HG03060 (cell line): Measurements from ENCODE around the gene TFDP2.
"Not testable (repeated sequence)": the region's sequence is repeated elsewhere in the genome, so short reads cannot be mapped to it uniquely, and the experiment has no call there.

ENCODE experiments used
- ATAC-seq: cut with Tn5 transposase; IDR thresholded peaks from one replicate; pipeline ENCODE4 v1.9.1; 2021; ENCODE audit warnings: low read depth, moderate number of reproducible peaks; ENCODE audit not compliant: unreplicated experiment

Gene TFDP2

DNA sequence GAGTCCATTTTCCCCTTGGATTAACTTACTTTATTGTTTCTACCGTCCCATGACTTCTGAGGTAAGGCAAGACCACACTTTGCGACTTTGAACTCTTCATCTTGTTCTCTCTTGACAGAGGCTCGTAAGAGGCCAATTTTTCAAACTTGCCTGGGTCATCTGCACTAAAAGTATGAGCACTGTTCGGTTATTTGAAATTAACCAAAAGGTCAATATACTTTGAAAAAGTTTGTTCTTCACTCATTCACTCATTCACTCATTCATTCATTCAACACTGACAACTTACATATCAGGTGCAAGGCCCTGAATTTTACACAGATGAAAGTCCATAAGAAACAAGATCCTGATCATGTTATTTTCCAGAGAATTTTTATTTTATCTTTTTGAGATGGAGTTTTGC lies 215.0 kb downstream of the TFDP2 start:
- ATAC-seq: no peak

DNA sequence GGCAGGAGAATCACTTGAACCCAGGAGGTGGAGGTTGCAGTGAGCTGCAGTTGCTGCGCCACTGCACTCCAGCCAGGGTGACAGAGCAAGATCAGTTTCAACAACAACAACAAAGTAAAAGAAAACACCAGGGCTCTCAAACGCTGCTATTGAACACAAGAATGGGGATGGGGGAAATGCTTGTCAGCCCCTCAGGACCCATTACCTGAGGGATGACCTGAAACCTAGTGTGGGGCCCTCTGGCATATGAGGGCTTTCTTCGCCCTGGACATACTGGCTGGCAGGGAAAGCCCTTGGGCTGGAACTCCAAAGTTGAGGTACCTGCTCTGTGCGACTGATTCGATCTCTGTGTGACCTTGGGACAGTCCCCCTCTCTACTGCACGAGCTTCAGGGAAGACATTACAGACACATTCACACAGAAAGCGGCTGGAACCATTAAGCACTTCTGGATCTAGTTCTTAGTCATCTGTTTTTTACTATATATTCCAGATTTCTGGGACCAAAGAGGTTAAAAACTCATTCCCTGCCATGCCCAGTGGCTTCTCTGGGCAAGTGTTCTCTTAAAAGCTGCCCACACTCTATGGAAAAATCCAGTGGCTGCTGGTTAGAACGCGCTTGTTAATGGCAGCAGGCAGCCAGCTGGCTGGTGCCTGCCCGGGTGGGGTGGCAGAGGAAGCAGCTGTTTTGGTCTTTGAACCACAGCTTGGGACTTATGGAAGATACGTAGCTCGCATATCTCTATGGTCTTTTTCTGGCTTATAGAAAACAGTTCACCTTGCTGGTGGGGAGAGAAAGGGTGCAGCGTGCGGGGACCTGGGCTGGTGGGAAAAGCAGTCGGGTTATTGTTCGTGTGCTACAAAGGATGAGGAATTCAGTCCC lies 215.7 kb downstream of the TFDP2 start:
- ATAC-seq: no peak

DNA sequence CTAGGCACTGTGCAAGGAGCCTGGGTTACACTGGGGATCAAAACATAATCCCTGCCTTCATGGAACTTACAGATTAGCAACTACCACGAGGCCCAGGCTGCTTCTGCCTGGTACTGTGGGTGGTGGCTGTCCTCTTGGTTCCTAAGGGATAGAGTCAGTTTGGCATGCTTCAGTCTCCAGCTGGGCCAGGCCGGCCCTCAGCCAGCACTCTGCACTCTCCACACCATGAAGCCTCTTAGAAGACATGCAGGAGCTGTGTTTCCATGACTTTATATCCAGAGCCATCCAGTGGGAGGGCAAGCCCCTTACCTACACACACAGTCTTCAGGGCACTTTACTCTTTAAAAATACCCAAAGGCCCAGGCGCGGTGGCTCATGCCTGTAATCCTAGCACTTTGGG lies 218.5 kb downstream of the TFDP2 start:
- no peak for ATAC-seq

DNA sequence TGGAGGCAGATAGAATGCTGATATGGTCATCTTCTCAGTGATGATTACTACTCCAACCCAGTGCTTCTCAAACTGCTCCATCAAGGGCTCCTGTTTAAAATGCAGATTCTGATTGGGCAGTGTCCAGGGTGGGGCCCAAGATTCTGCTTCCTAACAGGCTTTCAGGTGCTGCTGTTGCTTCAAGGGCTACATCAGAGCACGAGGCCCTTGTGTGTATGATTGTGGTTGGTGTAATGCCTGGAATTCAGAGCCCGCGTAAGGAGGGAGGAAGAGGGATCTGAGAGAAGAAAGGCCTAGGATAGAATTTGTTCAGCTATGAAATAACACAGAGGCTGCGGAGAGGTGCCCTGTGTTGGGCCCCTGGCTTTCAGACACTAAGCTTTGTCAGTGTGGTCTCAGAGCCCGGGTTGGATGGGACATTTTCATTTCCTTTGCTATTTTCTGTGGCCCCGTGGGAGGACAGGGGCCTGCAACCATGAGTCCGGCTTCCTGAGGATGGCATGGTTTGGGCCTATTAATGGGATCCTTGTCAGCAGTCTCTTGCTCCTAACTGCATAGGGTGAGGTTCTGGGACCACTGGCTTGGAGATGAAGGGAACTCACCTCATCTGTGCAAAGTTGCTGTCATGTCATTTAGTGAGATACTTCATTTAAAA lies 219.9 kb downstream of the TFDP2 start:
- no peak for ATAC-seq

DNA sequence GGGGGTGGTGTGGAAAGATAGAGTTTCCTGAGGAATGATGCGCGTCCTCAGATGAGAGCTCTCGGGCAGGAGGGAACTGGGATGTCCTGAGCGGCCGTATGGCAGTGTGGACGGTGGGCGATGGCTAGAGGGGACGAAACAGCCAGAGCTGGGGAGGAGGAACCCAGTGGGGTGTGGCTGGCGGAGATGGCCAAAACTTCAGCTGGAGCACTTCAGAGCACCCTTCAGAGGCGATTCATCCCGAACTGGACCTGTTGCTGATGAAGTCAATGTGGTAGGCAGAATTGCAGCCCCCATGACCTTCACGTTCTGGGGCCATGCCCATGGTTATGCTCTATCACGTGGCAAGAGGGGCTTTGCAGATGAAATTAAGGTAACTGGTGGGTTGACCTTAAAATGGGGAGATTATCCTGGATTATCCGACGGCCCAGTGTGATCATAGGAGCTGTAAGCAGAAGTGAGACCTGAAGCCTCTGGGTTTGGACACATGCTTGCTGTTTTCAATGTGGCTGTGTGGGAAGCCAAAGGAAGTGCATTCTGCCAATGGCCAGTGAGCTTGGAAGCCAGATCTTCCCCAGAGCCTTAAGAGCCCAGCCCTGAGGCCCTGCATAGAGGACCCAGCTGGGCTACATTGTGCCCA lies 220.6 kb downstream of the TFDP2 start:
- no peak for ATAC-seq

DNA sequence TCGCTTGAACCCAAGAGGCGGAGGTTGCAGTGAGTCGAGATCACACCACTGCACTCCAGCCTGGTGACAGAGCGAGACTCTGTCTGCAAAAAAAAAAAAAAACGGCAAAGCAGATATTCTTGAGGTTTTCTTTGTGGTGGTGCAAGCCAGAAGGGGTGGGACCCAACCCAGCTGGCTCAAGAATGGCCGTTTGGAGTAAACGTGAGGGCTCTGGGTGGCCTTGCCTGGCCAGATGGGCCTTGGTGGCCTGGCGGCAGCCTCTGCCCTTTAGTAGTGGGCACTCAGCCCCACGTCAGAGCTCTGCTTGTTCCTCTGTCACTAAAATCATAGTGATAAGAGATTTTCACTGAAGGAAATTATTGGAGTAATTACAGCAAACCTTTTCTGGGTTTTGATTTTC lies 222.4 kb downstream of the TFDP2 start:
- ATAC-seq: no peak

DNA sequence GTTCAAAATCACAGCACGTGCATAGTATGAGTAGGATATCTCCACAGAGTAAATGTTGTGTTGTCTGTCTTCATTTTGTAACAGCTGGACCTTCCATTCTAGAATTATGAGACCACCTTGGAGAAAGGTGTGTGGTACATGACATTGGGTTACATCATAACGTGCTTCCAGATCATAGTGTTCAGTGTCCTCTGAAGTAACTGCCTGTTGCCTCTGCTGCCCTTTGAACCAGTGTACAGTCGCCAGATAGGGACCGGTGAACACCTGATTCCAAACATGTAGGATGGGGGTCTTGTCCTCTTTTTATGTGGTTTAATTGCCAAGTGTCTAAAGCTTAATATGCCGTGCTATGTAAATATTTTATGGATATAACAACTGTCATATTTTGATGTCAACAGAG lies 223.7 kb downstream of the TFDP2 start:
- ATAC-seq: not testable (repeated sequence)

DNA sequence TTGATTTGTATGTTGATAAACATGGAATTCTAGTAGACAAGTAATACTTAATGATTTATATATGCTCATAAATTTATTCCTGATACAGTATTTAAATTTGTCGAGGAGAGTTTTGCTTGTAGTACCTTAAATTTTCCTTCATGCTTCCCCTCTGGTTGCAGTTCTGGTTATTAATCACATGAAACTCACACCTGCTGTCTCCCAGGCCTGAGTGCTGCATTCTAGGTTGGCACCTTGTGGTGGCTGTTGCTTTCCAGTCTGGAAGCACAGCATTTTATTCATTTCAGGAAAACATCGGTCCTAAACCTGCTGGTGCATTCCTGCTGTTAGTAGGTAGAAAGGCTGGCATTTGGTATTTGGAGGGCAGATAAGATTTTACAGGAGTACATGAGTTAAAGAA lies 228.0 kb downstream of the TFDP2 start:
- ATAC-seq: no peak

DNA sequence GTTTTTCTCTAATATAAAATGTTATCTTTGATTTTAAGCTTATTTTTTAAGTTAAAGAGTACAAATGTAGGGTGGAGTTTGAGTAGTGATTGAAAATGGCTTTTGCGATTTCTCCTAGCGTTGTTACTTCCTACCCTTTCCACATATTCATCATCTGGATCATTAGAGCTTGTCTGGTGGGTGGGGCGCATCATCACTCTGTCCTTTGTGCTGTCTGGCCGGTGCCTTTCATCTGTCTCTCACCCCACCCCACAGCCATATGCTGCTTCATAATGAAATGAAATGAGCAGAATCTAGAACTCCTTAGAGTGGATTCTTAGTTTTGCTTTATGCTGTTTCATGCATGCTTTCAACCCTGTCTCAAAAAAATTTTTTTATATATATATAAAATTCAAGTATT lies 228.6 kb downstream of the TFDP2 start:
- ATAC-seq: no peak

DNA sequence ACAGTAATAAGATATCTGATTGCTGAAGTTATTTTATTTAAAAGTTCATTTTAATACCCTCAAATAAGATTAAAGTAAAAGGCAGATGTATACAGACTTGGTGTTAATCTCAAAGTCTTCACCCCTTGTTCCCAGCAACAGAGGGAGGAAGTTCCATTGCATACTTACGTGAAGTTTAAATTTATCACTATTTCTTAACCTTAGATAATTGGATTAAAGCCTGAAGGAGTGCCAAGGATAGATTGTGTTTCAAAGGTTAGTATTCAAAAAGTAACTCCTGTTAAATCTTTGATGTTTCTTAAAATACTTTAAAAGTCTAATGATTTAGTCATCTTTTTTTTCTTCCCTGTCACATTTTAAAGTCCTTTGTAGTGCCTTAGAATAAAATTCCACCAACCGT lies 233.6 kb downstream of the TFDP2 start:
- no peak for ATAC-seq

DNA sequence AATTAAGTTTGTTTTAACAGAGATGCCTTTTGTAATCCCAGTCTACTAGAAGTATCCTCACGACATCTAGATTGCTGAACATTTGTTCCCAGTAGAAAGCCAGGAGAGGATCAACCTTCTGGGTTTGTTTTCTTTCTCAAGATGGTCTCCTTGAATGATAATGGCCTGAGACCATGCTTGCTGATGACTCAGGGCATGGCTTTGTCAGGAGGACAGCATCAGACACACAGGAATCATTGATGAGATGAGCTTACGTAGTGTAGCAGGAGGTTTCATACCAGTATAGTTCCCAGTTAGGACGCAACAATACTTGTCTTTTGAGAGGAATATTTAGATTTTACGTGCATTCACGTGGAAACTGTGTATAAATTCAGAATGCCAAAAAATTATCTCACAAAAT lies 234.3 kb downstream of the TFDP2 start:
- ATAC-seq: no peak

DNA sequence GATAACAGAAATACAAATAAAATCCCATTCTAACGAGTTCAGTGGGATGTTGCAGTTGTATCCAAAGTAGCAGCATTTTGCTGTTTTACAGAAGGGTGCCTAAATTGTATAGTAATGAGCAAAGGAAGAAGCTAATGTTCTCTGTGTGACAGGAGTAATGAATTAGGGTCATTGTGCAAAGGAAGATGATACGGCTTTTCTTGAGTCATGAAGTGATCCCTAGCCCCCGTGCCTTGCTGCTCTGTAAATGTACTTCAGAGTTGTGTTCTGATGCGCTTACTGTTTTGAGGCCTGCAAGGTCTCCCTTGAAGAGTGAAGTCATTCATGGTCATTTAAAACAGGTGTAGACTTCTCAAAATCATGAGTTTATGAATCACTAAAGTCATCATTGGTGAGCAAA lies 235.0 kb downstream of the TFDP2 start:
- no peak for ATAC-seq

DNA sequence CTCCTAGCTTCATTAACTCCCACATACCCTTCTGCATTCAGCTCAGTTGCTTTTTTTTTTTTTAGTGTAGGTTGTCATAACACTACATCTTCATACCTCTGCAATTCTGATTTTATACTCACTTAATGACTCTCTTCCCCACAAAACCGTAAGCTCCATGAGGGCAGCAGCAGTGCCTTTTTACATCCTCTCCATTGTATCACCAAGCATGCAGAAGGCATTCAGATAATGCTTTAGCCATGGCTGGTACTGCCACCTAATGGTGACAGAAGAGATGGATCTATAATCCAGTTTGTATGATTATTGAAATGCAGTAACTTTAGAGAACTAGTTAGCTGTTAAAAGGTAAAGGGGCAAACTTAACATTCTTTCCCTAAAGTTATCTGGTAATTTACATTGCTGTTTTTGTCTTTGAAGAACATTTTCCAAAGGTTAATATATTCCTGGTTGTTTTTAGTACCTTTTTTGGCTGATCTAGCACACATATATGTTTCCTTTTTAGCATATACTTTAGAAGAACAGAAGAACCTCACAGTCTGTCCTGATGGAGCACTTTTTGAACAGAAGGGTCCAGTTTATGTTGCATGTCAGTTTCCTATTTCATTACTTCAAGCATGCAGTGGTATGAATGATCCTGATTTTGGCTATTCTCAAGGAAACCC lies 236.1 kb downstream of the TFDP2 start:
- ATAC-seq: no peak

DNA sequence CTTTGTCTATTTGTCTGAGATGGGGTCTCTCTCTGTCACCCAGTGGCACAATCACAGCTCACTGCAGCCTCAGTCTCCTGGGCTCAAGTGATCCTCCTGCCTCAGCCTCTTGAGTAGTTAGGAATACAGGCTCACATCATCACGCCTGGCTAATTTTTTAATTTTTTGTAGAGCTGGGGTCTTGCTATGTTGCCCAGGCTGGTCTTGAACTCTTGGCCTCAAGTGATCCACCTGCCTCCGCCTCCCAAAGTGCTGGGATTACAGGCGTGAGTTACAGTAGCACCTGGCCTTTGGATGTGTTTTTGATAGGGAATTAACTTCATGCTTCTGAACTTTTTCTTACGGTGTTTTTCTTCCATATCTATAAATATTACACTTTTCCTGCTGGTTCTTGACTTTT lies 239.4 kb downstream of the TFDP2 start:
- not testable (repeated sequence) for ATAC-seq

DNA sequence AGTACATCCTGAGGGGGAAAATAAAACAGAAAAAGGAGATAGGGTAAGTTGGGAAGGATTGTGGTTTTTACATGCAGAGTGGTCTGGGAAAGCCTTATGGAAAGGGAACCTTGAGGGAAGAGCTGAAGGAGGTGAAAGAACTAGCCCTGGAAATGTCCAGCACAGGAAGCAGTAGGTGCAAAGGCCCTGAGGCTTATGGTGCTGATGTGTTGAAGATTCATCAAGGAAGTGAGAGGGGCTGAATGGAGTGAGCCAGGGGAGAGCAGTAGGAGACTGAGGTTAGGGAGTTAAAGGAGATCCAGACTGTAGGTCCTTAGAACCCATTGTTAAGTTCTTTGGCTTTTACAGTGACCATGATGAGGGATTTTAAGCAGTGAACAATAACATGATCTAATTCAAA lies 239.9 kb downstream of the TFDP2 start:
- no peak for ATAC-seq

DNA sequence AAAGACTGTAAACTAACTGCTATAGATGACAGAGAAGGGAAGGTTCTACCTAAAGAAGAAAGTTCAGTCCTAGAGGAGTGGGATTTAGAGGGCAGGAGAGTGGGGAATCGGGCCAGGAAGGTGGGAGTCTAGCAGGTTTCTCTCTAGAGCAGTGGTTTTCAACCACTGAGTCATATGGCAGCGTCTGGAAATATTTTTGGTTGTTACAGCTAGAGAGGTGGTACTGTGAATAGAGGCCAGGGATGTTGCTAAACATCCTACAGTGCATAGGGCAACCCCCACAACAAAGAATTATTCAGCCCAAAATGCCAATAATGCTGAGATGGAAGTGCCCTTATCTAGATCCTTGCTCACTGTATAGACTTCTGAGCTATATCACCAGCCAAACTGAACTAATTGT lies 244.2 kb downstream of the TFDP2 start:
- ATAC-seq: no peak

DNA sequence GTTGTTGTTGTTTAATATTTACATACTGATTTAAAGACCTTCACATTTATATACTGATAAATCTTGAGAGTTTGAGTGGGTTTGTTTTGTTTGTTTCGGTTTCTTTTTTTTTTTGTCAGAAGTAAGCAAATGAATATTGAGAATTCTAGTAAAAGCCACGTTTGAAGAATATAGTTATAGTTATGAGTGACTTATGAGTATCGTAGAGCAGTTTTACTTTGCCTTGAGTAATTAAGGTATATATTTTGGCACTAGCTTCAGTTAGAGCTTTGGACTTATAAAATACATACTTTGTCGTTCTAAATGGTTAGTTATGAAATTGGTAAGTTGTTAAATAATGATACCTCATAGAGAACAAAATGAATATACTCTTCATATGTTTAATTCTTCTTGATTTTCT lies 245.1 kb downstream of the TFDP2 start:
- ATAC-seq: no peak

DNA sequence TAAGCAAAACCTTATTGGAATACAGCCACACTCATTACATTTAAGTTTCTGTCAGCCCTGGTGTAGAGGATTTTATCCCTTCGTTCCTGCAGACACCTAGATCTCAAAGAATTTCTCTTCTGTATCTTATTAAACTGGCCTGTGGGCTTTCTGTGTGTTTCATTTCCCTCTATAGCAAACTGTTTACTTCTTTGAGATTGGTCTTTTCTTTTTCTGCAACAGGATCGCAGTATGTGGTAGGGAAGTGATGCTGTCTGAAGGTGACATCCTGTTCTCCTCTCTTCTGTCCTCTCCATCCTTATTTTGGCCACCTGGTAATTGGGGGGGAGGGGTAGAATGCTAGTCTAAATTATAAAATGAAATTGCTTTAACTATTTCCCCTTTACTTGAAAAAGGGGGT lies 247.4 kb downstream of the TFDP2 start:
- ATAC-seq: no peak

DNA sequence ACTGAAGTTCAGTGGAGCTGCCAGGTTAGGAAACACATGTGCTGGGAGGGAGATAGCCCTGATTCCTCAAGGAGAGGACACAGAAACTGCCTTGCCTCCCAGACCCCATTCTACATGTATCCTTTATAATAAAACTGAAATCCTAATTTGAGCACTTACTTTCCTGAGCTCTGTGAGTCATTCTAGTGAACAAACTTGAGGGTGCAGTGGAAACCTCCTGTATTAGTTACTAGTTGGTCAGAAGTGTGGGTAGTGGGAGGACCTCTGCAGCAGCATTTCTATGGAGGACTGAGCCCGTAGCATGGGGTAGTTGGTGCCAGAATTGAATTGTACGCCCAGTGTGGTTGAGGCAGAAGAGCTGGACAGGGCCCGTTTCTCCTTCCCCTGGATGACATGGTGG lies 249.0 kb downstream of the TFDP2 start:
- ATAC-seq: no peak

DNA sequence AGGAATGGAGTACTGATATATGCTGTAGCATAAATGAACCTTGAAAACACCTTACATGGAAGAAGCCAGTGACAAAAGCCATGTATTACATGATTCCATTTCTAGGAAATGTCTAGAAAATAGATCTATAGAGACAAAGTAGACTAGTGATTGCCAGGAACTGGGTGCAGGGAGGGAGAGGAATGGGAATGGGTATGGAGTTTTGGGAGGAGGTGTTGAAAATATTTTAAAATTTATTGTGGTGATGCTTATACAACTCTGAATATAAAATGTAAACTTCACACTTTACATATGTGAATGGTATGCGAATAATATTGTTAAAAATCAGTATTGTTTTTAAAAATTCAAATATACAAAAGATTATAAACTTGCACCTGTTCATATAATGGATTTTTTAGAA lies 250.4 kb downstream of the TFDP2 start:
- no peak for ATAC-seq

DNA sequence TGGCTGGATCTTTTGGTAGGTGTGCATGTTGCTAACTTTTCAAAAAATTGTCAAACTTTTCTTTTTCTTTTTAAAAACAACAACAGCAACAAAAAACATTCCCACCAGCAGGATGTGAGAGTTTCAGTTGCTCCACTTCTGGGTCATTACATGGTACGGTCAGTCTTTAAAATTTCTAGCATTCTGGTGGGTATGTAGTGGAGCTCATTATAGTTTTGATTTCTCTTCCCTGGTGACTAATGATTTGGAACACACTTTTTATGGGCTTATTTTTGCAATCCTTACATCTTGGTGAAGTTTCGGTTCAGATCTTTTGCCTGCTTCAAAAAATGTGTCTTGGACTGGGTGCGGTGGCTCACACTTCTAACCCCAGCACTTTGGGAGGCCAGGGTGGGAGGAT lies 253.6 kb downstream of the TFDP2 start:
- ATAC-seq: no peak
